MV-4-11 (cell line): ENCODE results near the gene NUP98.
A peak's percentile ranks its signal among the peaks of the same experiment; 100 is the strongest.

Experiments used
- DNase-seq: peaks from one replicate; lab custom pipeline; 2025; lab: John Stamatoyannopoulos, UW

NUP98 gene

DNA sequence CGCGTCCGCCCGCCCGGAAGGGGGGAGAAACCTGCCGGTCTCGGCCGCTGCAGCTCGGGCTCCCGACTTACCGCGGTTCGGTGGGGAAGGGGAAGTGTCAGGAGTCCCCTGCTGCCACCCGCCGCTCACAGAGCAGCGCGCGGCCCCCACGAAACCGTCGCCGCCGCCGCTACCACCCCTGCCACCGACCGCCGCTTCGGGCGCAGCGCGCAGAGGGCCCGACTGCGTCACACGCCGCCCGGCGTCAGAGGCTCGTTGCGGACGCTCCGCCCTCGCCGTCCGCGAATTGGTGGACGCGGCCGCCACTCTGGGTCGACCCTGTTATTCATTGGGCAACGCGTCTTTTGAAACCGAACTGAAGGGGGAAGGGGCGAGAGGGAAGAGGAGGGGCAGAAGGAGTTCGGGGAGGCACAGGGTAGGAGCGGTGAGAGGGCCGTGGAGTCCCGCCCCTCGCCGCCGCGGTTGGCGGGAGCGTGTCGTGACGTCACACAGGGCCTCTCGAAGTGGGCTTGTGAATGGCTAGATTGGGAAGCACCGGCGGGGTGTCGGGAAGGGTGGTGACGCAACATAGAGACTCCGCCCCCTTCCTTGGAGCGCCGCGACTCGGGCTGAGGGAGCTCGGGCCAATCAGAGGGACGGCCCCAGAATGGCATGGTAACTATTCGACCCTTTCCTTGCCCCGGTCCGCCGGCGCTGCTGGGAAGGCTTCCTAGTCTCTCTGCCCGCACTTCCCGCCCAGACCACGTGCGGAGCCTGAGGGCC lies at the start of gene NUP98:
Gene NUP98 (minus strand): TSS at position 226 of the 762 bp plus-strand sequence. CDS start 15,437 bp downstream, outside the sequence.
- peak; percentile 100 for DNase-seq

DNA sequence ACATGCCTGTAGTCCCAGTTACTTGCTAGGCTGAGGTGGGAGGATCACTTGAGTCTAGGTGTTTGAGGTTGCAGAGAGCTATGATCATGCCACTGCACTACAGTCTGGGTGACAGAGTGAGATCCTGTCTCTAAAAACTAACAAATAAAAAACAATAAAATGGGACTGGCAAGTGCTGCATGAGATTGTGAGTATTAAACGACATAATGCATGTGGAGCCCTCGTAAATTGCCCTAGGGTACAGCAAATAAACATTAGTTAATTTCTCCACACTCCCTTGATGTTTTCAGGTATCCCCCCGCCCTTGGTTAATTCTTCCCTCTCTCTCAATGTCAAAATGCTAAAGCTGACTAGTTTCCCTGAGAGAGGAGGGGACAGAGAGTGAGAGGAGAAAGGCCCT lies 48.3 kb upstream of the NUP98 start:
- no peak for DNase-seq

DNA sequence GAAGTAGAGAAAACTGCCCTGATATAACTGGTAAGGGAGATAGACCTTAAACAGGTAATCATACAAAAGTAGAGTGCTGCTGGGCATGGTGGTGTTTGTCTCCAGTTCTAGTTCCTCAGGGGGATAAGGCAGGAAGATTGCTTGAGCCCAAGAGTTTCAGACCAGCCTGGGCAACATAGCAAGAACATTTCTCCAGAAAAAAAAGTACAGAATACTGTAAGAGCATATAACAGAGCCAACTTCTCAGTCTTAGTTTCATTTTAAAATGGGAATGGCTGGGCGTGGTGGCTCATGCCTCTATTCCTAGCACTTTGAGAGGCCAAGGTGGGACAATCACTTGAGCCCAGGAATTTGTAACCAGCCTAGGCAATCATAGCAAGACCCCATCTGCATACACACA lies 47.9 kb upstream of the NUP98 start:
- DNase-seq, result no peak

DNA sequence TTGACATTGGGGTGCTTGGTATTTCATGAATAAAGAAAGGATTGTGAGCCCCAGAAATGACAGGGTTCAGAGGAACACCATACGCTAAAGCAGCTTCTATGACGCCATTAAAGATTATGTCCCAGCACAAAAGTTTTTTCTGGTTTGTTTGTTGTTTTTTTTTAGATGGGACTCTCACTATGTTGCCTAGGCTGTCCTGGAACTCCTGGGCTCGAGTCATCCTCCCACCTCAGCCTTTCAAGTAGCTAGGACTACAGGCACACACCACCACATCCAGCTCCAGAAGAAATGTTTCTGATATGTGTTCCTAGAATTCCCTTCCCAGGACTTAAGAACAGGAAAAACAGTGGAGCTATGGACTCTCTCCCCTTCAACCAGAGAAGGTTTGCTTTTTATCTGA lies 46.0 kb upstream of the NUP98 start:
- no peak for DNase-seq

DNA sequence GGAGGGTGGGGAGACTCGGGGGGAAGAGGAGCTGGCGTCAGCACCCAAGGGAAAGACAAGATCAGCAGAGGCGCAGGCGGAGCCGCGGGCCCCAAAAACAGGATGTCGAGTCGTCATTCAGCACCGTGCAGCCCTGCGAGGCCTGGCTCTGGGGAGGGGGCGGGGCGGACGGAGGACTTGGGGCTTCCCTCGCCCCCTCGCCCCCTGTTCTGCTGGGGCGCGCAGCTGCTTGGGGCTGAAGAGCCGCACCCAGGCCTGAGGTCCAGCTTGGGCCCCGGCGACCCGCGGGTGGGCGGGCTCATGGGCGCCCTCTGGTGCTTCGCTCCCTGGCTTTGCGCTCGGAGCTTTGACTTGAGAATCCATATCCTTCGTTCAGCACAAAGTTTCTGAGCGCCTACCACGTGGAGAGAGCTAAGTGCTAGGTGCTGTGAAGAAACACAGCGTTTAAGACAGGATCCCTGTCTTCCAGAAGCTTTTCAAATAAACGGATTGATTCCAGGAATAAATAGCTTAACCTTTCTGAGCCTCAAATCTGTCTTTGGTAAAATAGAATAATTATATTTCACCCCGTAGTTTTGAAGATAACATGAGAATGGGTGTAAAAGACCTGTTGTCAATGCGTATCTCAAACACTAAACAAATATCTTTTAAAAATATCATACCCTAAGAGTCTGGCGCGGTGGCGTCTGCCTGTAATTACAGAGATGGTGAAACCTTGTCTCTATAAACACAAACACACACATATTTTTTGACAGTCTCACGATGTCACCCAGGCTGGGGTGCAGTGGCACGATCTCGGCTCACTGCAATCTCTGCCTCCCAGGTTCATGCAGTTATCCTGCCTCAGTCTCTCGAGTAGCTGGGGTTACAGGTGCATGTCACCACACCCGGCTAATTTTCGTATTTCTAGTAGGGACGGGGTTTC lies 44.3 kb upstream of the NUP98 start:
- peak; percentile 90 for DNase-seq

DNA sequence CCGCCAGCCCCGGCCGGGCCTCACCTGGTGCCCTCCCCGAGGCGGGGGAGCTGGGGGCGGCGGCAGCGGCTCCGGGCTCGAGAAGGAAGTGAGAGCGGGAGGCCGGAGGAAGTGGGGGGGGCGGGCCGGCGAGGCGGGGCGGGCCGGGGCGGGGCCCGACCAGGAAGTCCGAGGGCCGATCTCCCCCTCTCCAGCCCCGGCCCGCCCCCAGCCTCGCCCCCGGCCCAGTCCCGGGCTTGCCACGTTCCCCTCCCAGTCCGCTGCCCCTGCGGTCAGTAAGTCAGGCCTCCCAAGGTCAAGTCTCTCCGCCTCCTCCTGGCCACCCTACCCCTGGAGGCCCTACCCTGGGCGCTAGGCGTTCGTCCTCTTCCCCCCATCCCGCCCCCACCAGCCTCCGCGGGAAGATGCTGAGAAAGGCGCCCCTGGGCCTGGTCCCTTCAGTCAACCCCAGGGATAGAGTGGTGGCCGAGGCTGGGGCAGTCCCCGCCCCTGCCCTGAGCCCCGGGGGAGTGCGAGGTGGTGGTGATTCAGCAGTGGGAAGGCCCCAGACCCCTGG lies 43.6 kb upstream of the NUP98 start, which contains the start of gene RHOG:
Gene RHOG (minus strand): TSS at position 90 of the 556 bp plus-strand sequence. CDS start 12,821 bp downstream, outside the sequence.
- peak; percentile 88 for DNase-seq

DNA sequence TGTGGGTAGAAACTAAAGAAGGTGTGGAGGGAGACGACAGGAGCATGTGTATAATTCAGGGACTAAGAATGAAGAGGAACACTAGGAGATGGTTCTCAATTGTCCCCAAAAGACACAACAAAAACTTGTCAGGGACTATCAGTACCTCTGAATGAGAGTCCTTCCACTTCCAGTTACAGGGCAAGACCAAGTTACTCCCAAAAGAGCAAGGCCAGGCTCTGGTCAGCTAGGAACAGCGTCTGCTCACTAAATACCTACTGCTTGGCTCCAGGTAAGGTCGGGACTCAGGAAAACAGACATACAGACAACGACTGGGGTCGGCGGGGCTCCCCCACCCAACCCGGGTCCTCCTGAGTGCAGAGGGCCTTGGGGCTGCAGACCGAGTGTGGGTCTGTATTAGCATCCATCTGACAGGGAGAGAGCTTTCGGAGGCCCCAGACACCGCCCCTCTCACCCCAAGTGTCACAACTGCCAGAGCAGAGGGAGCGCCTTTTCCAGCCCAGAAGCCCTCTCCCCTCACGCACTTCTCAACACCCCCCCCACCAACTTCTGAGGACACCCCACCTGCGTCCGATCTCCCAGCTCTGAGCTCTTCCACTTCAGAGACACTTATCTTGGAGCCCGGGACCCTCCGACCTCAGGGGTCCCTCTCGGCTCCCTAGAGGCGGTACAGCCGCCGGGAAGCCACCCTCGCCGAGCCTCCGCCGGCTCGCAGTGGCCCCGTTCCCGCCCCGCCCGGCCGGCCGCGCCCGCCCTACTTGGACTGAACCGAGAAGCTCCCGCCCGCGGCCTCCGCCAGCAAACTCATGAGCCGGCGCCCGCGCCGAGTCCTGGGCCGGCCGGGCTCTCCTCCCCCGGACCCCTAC lies 42.9 kb upstream of the NUP98 start:
- DNase-seq, result no peak

DNA sequence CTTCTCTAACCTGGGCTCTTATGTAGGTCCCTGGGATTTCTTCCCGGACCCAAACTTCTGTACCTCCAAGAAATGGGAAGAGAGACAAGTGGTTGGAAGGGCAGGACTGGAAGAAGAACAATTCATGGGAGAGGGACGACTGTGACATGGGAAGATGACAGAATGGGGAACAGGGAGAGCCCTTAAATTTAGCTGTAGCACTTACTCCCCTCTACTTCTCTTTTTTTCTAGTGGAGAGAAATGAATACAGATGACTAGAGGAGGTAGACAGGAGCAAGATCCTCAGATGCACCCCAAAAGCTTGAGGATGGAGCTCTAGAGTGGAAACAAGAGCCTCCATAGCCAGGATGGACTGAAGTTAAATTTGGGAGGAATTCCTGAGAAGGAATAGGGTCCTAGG lies 41.1 kb upstream of the NUP98 start:
- peak; percentile 62 for DNase-seq

DNA sequence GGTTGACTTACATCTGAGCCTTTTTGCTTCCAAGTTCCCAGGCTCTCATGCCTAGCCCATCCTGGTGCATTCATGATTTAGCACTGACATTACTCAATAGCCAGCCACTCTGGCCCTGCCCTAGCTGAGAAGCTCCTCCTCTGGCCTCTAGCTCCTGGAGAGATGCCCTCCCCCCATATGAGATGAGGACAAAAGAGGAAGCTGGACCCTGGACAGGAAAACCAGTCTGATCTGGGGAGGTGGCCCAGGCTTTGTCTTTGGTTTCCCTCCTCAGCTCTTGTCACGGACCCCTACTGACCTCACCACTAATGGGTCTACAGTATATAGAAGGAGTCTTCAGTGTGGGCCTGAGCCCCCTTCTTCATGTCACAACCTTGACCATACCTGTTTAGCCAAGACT lies 40.4 kb upstream of the NUP98 start:
- DNase-seq, result peak; percentile 99

DNA sequence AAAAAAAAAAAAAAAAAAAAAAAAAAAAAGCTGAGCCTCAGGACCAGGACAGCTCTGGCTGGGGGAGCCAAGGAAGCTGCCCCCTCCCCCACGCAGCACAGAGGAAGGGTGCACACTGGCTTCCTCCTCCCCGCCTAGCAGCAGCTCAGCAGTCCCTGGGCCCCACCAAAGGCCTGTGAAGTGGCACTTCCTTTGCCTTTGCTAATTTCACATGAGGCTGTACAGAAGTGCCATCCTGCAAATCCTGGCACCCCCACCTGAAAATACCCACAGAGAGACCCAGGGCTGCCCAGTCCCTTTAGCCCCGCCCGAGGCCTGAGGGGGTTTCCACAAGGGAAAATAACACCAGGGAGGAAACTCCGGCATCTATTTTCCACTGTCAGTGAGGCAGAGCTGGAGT lies 39.5 kb upstream of the NUP98 start:
- peak; percentile 63 for DNase-seq

DNA sequence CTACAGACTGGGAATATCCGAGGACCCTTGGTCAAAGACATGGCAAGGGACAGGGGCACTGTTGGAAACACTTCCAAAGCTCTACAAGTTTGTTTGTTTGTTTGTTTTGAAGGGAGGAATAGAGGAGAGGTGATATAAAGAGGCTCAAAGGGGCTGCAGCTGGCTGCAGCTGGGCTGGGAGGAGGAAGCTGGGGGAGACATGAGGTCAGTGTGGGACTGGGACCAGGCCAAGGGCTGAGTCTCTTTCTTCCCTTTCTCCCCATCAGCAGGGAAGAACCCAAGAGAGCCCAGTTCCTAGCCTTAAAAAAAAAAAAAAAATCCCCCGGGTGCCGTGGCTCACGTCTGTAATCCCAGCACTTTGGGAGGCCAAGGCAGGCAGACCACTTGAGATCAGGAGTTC lies 38.4 kb upstream of the NUP98 start:
- DNase-seq, result peak; percentile 48

DNA sequence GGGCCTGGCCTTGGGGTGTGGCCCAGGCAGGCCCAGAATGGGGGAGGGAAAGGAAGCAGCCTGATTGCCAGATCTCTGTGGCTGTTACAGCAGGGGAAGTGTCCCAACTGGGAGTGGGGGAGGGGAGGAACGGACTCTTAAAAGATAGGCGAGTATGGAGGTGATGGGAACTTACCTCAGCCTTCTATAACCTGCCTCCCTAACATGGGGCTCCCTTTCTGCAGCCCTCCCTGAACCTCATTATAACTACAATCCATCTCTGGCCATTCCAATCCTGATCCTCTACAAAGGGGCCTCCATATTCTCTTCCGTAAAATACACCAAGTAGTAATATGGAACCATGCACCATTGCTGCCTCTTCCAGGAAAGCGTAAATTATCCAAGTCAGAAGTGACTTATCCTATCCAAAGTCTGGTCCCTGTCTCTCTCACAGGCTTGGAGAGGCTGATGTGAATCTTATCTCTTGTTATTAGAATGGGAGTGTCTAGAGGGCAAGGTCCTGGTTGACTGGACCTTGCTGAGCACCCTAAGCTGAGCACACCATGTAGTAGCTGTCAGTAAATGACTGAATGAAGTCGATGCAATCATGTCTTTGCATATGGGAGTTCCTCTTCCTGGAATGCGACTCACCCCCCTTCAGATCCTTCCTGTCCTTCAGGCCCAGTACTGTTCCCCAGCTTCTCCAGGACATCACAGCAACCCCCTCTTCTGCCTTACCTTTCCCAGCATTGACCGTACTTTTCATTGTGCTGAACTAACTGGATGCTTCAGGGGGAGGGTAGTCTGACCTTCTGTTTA lies 37.5 kb upstream of the NUP98 start:
- DNase-seq, result peak; percentile 91

DNA sequence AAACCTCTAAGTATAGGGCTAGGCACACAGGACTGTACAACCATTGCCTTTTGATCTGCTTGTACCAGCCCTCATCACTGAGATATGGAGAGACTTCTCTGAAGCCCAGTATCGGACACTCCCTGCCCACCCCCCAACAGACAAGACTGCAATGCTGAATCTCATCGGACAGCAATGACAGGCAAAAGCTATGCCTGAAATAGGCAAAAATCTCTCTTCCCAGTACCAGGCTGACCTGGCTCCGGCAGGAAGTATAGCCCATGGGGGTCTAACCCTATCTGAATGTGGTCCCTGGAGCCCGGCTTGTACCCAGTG lies 37.0 kb upstream of the NUP98 start:
- no peak for DNase-seq

DNA sequence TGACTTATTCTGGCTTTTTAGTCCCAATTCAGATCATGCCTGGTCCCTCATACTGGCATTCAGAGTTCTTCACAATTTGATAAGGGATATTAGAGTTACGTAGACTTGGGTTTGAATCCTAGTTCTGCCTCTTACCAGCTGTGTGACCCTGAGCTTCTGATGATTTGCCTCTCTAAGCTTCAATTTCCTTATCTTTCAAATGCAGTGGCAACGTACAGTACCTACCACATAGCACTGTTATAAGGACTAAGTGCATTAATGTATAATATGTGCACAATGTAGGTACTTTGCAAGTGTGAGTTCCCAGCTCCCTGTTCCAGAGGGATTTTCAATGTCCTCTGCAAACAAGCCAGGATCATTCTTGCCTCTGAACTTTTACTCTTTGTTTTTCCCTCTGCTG lies 36.1 kb upstream of the NUP98 start:
- DNase-seq, result no peak

DNA sequence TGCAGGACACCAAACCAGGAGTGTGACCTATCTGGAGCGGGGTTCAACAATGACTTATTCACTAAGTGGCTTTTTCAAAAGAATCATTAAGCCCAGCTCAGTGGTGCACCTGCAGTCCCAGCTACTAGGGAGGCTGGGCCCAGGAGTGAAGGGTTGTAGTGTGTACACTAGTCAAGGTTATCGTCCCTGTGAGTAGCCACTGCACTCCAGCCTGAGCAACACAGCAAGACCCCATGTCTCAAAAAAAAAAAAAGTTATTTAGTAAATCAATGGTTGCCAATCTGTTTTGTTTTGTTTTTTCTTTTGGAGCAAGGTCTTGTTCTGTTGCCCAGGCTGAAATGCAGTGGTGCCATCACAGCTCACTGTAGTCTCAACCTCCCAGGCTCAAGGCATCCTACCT lies 35.5 kb upstream of the NUP98 start:
- no peak for DNase-seq

DNA sequence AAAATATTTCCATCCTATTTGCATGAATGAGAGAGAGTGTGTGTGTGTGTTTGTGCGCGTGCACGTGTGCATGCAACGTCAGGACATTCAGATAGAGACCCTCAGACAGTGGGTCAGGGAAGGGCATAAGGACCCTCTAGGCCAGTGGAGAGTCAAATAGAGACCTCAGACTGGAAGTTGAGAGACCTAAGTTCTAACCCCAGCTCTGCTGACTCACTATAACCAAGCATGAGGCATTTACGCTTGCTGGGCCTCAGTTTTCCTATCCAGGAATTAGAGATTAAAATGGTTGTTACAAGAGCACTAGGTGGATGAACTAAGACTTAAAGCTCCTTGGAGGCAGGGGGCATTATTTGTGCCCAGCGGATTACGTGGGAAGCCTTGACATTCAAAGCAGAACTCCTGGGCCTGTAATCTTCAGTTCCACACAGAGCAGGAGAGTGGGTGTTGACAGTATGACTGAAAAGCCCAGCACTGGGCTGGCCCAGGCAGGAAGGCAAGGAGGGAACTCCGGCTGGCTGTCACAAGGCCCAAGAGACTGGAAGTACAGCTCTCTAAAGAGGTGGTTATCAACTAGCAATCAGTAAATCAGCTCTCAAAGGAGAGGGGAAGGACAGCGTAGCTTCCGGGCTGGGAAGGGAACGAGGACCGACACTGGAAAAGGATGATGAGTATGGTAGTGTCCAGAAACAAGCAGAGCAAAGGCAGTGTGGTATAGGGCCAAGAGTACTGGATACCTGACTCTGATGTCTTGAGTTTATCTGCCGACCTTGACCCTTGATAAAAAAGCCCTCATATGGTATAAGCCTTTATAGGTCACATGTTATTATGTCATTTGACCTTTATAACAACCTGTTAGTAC lies 34.3 kb upstream of the NUP98 start:
- peak; percentile 14 for DNase-seq

DNA sequence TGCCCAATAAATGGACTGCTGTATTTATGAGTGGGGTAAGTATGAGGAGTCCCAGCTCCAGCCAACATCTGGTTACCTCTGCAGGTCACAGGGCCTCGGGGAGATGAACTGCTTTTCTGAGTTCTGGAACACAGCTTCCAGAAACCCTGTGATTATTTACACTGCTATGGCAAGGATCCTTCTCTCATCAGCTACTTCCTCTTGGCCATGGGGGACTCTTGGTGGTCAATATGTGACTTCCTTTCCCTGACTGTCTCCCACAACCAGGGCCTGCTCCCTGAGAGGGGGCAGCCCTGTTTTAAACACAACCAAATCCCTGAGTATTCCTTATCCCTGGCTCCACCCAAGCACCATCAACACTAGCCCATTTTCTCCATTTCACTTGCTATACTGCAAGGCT lies 33.4 kb upstream of the NUP98 start:
- peak; percentile 21 for DNase-seq

DNA sequence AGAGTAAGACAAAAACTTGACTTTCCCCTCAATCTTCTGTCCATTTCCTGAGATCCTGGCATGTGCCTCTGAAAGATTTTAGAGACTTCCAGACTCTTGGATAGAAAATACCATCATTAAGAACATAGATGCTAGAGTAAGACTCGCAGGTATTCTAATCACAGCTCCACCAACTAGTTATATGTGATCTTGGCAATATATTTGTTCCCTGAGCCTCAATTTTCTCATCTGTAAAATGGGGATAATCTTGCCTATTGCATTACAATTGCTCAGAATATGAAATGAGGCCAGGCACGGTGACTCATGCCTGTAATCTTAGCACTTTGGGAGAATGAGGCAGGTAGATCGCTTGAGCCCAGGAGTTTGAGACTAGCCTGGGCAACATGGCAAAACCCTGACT lies 32.7 kb upstream of the NUP98 start:
- no peak for DNase-seq

DNA sequence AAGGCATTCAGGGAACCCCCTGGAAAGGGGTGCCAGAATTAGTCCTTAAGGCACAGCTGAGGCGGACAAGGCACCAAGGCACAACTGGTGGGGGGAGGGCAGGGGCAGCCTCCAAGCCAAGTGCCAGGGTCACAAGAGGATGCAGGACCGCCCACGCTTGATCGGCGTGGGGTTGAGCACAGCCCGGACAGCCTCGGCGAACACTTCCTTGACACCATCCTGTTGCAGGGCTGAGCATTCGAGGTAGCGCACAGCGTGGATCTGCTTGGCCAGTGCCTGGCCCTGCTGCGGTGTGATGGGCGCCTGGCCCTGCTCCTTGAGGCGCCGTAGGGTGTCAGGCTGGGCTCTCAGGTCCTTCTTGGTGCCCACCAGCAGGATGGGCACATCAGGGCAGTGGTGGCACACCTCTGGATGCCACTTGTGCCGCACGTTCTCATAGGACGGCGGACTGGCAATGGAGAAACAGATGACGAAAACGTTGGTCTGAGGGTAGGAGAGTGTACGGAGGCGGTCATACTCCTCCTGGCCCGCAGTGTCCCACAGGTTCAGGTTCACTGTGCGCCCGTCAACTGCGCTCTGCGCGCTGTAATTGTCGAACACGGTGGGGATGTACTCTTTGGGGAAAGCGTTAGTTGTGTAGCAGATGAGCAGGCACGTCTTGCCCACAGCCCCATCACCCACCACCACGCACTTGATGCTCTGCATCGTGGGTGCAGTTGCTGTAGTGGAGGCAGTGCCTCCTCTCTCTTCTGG lies 30.3 kb upstream of the NUP98 start:
- no peak for DNase-seq
